H54 (cell line): ENCODE measurements around the gene PTPRG.

ENCODE experiments used
- DNase-seq: peaks from one replicate; pipeline ENCODE4 v3.0.0; 2011; ENCODE audit warnings: low spot score, mixed read lengths; ENCODE audit not compliant: insufficient read length
- FAIRE-seq: peaks from 3 replicates; lab custom pipeline; 2011; peaks lifted over from hg19 to GRCh38; lab: Jason Lieb, UNC
- POLR2A ChIP-seq: IDR thresholded peaks from 2 replicates; pipeline ENCODE4 v1.6.1; 2011; ENCODE audit warnings: low read depth, mild to moderate bottlenecking, low read length

Gene PTPRG

GRCh38 chr3:61669203-61669602 is 107.8 kb downstream of the PTPRG start:
- no peak for TF ChIP-seq POLR2A
- no peak for FAIRE-seq

GRCh38 chr3:61669668-61670299 is 108.4 kb downstream of the PTPRG start:
- DNase-seq = peak; percentile 39
- FAIRE-seq = no peak
- no peak for TF ChIP-seq POLR2A

More at GRCh38 chr3:61669203-61669602, 107.8 kb downstream of the PTPRG start:
- no peak for DNase-seq

DNA sequence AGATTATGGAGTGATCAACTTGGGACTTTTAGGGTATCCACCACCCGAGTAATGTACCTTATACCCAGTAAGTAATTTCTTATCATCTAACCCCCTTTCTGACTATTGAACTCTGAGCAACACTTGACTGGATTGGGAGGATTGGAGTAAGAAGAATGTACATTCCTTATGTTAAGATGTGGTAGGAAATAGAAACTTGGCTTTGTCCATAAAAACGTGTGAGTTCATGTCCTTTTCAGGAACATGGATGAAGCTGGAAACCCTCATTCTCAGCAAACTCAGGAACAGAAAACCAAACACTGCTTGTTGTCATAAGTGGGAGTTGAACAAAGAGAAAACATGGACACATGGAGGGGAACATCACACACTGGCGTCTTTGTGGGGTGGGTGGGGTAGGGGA is 112.3 kb downstream of the PTPRG start:
- TF ChIP-seq POLR2A = no peak
- DNase-seq = no peak
- peak; percentile 41 for FAIRE-seq

- TF ChIP-seq POLR2A = no peak
- FAIRE-seq (no peak), DNase-seq (no peak)
These were observed 113.2 kb downstream of the PTPRG start for GRCh38 chr3:61674596-61674995.

DNA sequence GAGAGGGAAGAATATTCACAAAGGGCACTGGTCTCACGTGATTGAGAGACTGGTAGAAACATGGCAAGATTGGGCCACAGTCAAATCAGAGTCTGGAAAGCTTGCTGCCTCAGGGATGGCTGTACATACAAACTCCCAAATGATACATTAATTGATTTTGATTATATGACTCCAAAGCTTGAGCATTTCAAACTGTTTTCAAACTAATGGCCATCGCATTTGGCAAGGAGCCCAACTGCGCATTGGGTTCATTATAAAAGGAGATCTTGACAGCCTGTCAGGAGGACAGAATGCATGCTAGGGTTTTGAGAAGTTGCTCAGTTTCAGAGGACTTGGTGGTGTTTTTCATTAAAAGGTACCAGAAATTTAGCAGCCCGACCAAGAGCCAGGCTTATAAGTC is 117.7 kb downstream of the PTPRG start:
- TF ChIP-seq POLR2A = no peak
- FAIRE-seq (no peak), DNase-seq (no peak)

- FAIRE-seq (no peak), DNase-seq (no peak)
- no peak for TF ChIP-seq POLR2A
These were observed 119.2 kb downstream of the PTPRG start for GRCh38 chr3:61680617-61681016.

- no peak for TF ChIP-seq POLR2A
- no peak for FAIRE-seq
These were observed 120.3 kb downstream of the PTPRG start for GRCh38 chr3:61681636-61682035.

DNA sequence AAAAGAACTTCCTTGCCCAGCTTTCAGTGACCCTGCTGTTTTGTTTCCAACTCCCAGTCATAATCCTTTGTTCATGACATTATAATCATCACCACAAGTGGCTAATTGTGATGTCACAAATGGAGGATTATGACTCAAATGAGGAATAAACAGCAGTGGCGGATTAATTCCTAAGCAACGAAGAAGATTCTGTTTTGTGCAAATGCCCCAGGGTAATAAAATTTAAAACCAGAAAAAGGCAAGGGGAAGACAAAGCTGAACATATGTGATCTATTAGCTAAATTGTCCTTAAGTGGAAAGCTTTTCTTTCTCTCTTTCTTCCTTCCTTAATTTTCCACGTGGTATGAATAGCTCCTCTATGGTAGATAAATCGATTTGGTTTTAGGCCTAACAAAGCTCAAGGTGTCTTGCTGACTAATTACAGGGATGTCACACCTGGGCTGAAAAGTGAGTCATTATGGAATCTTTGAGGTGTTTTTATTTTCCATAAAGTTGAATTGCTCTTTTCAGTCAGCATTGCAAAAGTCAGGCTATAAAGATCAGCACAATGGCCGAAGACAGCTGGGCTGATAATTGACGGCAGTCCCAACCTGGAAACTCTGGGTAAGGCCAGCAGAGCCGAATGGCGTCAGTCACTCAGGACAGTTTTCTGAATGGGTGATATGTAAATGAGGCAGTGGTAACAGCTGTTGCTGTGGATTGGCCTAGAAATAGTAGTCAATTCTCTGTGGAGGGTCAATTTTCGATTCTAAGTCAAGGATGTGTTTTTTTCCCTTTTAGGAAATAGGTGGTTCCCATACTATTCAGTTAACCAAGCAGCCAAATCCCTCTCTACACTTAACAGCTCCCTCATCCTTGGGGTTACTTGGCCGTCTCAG is 121.5 kb downstream of the PTPRG start:
- TF ChIP-seq POLR2A = no peak
- no peak for FAIRE-seq
- no peak for DNase-seq

More at GRCh38 chr3:61681636-61682035, 120.3 kb downstream of the PTPRG start:
- DNase-seq = no peak

DNA sequence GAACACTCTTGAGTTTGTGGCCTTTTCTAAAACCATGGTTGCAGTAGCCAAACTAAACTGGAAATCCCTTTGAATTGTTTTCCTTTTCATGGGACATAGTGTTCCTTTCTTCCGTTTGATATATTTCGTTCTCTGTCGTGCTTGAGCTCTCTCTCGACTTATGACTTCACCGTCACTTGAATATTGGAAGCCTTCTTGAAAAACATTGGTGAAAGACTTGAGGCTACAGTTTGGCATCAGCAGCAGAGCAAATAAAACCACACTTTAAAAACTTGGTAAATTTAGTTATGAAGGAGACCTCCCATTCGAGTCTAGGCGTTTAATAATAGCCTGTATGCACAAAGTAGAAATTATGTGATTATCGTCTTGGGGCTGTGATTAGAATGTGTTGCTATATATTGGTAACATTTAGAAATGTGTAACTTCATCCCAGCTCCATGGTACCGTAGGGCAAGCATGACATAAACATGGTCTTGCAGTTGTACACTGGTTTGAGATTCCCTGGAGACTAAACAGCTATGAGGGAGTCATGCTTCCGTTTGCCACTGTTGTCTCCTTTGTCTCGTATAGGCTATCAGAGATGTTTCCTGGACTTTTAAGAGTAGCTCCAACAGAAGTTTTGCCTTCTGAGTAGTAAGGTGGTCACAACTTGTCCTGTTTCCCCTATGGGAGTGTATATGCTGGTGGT is 122.3 kb downstream of the PTPRG start:
- no peak for TF ChIP-seq POLR2A
- FAIRE-seq (no peak), DNase-seq (no peak)

GRCh38 chr3:61684386-61684785 is 123.0 kb downstream of the PTPRG start:
- FAIRE-seq (no peak), DNase-seq (no peak)
- no peak for TF ChIP-seq POLR2A

DNA sequence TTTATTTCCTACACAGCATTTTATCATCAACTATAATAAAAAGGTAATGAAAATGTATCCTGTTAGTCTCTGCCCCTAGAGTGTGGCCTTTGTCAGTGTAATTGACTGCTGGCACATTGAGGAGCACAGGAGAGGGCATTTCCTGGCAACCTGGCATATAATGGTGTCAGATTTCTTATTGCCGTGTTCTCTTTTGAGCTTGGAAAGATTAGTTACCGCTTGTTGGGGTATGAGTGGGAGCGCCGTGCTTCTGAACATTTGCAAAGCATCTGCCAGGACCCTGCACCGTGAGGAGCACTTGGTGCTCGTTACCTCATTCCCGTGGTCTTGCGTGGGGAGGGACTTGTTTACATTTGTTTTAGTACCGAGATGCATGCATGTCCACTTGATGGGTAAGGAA is 124.4 kb downstream of the PTPRG start:
- DNase-seq (no peak), FAIRE-seq (no peak)
- TF ChIP-seq POLR2A = no peak

GRCh38 chr3:61686228-61686648 is 124.9 kb downstream of the PTPRG start:
- TF ChIP-seq POLR2A = no peak
- no peak for FAIRE-seq
- no peak for DNase-seq

- no peak for TF ChIP-seq POLR2A
- no peak for DNase-seq
- no peak for FAIRE-seq
These were observed 125.8 kb downstream of the PTPRG start for GRCh38 chr3:61687206-61687605.
